ENCODE results near the gene TTC34. TPM values are rescaled to one million over a fixed set of nuclear protein-coding genes. Genes with fewer than 3 reads are reported as not detected.
"Not testable (repeated sequence)": the region's sequence is repeated elsewhere in the genome, so short reads cannot be mapped to it uniquely, and the experiment has no call there.

TTC34 gene
- total RNA-seq, 2 donors from 2014 or later: 0.48 to 2.5 TPM

DNA sequence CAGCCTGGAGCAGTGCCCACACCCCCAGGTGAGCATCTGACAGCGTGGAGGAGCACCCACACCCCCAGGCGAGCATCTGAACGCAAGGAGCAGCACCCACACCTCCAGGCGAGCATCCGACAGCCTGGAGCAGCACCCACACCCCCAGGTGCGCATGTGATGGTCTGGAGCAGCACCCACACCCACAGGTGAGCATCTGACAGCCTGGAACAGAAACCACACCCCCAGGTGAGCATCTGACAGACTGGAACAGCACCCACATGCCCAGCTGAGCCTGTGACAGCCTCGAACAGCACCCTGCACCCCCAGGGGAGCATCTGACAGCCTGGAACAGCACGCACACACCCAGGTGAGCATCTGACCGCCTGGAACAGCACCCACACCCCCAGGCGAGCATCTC is 46.9 kb downstream of the TTC34 start:
- H3K27me3 Mint-ChIP-seq; H3K4me1 Mint-ChIP-seq; H3K4me3 Mint-ChIP-seq; H3K9me3 Mint-ChIP-seq; H3K27ac Mint-ChIP-seq; ATAC-seq (replicated peaks); H3K36me3 Mint-ChIP-seq (ENCODE audit: low read depth): not testable (repeated sequence)

DNA sequence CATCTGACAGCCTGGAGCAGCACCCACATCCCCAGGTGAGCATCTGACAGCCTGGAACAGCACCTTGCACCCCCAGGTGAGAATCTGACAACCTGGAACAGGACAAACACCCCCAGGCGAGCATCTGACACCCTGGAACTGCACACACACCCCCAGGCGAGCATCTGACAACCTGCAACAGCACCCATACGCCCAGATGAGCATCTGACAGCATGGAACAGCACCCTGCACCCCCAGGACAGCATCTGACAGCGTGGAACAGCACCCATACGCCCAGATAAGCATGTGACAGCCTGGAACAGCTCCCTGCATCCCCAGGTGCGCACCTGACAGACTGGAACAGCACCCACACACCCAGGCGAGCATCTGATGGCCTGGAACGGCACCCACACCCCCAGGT is 49.0 kb downstream of the TTC34 start:
- not testable (repeated sequence) for H3K4me1 Mint-ChIP-seq; H3K36me3 Mint-ChIP-seq (ENCODE audit: low read depth); H3K27ac Mint-ChIP-seq; H3K4me3 Mint-ChIP-seq; H3K9me3 Mint-ChIP-seq; H3K27me3 Mint-ChIP-seq; ATAC-seq (replicated peaks)

DNA sequence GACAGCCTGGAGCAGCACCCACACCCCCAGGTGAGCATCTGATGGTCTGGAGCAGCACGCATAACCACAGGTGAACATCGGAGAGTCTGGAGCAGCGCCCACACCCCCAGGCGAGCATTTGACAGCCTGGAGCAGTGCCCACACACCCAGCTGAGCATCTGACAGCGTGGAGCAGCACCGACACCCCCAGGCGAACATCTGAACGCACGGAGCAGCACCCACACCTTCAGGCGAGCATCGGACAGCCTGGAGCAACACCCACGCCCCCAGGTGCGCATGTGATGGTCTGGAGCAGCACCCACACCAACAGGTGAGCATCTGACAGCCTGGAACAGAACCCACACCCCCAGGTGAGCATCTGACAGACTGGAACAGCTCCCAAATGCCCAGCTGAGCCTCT is 49.6 kb downstream of the TTC34 start:
- not testable (repeated sequence) for H3K4me3 Mint-ChIP-seq; H3K4me1 Mint-ChIP-seq; H3K27ac Mint-ChIP-seq; H3K9me3 Mint-ChIP-seq; H3K27me3 Mint-ChIP-seq; H3K36me3 Mint-ChIP-seq (ENCODE audit: low read depth); ATAC-seq (replicated peaks)

DNA sequence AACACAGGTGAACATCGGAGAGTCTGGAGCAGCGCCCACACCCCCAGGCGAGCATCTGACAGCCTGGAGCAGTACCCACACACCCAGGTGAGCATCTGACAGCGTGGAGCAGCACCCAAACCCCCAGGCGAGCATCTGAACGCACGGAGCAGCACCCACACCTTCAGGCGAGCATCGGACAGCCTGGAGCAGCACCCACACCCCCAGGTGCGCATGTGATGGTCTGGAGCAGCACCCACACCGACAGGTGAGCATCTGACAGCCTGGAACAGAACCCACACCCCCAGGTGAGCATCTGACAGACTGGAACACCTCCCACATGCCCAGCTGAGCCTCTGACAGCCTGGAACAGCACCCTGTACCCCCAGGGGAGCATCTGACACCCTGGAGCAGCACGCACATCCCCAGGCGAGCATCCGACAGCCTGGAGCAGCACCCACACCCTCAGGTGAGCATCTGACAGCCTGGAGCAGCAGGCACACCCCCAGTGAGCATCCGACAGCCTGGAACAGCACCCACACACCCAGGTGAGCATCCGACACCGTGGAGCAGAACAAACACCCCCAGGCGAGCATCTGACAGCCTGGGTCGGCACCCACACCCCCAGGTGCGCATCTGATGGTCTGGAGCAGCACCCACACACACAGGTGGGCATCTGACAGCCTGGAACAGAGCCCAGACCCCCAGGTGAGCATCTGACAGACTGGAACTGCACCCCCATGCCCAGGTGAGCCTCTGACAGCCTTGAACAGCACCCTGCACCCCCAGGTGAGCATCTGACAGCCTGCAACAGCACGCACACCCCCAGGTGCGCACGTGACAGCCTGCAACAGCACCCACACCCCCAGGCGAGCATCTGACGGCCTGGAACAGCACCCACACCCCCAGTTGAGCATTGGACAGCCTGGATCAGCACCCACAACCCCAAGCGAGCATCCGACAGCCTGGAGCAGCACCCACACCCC is 50.4 kb downstream of the TTC34 start:
- H3K9me3 Mint-ChIP-seq; ATAC-seq (replicated peaks); H3K4me3 Mint-ChIP-seq; H3K27ac Mint-ChIP-seq; H3K27me3 Mint-ChIP-seq; H3K36me3 Mint-ChIP-seq (ENCODE audit: low read depth); H3K4me1 Mint-ChIP-seq: not testable (repeated sequence)

DNA sequence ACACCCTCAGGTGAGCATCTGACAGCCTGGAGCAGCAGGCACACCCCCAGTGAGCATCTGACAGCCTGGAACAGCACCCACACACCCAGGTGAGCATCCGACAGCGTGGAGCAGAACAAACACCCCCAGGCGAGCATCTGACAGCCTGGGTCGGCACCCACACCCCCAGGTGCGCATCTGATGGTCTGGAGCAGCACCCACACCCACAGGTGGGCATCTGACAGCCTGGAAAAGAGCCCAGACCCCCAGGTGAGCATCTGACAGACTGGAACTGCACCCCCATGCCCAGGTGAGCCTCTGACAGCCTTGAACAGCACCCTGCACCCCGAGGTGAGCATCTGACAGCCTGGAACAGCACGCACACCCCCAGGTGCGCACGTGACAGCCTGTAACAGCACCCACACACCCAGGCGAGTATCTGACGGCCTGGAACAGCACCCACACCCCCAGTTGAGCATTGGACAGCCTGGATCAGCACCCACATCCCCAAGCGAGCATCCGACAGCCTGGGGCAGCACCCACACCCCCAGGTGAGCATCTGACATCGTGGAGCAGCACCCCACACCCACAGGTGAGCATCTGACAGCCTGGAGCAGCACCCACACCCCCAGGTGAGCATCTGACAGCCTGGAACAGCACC is 51.3 kb downstream of the TTC34 start:
- not testable (repeated sequence) for H3K4me3 Mint-ChIP-seq; H3K4me1 Mint-ChIP-seq; H3K27me3 Mint-ChIP-seq; H3K36me3 Mint-ChIP-seq (ENCODE audit: low read depth); H3K27ac Mint-ChIP-seq; ATAC-seq (replicated peaks); H3K9me3 Mint-ChIP-seq

DNA sequence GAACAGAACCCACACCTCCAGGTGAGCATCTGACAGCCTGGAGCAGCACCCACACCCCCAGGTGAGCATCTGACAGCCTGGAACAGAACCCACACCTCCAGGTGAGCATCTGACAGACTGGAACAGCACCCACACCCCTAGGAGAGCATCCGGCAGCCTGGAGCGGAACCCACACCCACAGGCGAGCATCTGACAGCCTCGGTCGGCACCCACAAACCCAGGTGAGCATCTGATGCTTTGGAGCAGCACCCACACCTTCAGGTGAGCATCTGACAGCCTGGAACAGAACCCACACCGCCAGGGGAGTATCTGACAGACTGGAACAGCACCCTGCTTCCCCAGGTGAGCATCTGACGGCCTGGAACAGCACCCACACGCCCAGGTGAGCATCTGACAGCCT is 52.9 kb downstream of the TTC34 start:
- not testable (repeated sequence) for H3K36me3 Mint-ChIP-seq (ENCODE audit: low read depth); ATAC-seq (replicated peaks); H3K4me3 Mint-ChIP-seq; H3K27me3 Mint-ChIP-seq; H3K4me1 Mint-ChIP-seq; H3K27ac Mint-ChIP-seq; H3K9me3 Mint-ChIP-seq

DNA sequence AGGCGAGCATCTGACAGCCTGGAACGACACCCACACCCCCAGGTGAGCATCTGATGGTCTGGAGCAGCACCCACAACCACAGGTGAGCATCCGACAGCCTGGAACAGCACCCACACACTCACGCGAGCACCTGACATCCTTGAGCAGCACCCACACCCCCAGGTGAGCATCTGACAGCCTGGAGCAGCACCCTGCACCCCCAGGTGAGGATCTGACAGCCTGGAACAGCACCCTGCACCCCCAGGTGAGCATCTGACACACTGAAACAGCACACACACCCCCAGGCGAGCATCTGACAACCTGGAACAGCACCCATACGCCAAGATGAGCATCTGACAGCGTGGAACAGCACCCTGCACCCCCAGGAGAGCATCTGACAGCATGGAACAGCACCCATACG is 106.7 kb downstream of the TTC34 start:
- H3K4me3 Mint-ChIP-seq; H3K36me3 Mint-ChIP-seq (ENCODE audit: low read depth); H3K4me1 Mint-ChIP-seq; ATAC-seq (replicated peaks); H3K27ac Mint-ChIP-seq; H3K27me3 Mint-ChIP-seq; H3K9me3 Mint-ChIP-seq: not testable (repeated sequence)

DNA sequence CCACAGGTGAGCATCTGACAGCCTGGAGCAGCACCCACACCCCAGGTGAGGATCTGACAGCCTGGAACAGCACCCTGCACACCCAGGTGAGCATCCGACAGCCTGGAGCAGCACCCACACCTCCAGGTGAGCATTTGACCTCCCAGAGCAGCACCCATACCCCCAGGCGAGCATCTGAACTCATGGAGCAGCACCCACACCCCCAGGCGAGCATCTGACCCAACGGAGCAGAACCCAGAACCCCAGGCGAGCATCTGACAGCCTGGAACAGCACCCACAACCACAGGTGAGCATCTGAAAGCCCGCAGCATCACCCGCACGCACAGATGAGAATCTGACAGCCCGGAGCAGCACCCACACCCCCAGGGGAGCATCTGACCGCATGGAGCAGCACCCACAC is 111.3 kb downstream of the TTC34 start:
- not testable (repeated sequence) for H3K4me1 Mint-ChIP-seq; H3K27me3 Mint-ChIP-seq; H3K27ac Mint-ChIP-seq; ATAC-seq (replicated peaks); H3K9me3 Mint-ChIP-seq; H3K4me3 Mint-ChIP-seq; H3K36me3 Mint-ChIP-seq (ENCODE audit: low read depth)

DNA sequence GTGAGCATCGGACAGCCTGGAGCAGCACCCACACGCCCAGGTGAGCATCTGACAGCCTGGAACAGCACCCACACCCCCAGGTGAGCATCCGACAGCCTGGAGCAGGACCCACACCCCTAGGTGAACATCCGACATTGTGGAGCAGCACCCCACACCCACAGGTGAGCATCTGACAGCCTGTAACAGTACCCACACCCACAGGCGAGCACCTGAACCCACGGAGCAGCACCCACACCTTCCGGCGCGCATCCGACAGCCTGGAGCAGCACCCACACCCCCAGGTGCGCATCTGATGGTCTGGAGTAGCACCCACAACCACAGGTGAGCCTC is 113.2 kb downstream of the TTC34 start:
- H3K4me3 Mint-ChIP-seq; H3K27ac Mint-ChIP-seq; H3K36me3 Mint-ChIP-seq (ENCODE audit: low read depth); ATAC-seq (replicated peaks); H3K4me1 Mint-ChIP-seq; H3K9me3 Mint-ChIP-seq; H3K27me3 Mint-ChIP-seq: not testable (repeated sequence)

DNA sequence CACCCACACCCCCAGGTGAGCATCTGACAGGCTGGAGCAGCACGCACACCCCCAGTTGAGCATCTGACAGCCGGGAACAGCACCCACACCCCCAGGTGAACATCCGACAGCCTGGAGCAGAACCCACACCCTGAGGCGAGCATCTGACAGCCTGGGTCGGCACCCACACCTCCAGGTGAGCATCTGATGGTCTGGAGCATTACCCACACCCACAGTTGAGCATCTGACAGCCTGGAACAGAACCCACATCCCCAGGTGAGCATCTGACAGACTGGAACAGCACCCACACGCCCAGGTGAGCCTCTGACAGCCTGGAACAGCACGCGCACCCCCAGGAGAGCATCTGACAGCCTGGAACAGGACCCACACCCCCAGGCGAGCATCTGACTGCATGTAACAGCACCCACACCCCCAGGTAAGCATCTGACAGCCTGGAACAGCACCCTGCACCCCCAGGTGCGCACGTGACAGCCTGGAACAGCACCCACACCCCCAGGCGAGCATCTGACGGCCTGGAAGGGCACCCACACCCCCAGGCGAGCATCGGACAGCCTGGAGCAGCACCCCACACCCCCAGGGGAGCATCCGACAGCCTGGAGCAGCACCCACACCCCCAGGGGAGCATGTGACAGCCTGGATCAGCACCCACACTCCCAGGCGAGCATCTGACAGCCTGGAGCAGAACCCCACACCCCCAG is 113.7 kb downstream of the TTC34 start:
- not testable (repeated sequence) for H3K4me1 Mint-ChIP-seq; H3K36me3 Mint-ChIP-seq (ENCODE audit: low read depth); H3K27me3 Mint-ChIP-seq; H3K4me3 Mint-ChIP-seq; H3K27ac Mint-ChIP-seq; H3K9me3 Mint-ChIP-seq; ATAC-seq (replicated peaks)

DNA sequence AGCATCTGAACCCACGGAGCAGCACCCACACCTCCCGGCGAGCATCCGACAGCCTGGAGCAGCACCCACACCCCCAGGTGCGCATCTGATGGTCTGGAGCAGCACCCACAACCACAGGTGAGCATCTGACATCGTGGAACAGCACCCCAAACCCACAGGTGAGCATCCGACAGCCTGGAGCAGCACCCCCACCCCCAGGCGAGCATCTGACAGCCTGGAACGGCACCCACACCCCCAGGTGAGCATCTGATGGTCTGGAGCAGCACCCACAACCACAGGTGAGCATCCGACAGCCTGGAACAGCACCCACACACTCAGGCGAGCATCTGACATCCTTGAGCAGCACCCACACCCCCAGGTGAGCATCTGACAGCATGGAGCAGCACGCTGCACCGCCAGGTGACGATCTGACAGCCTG is 114.3 kb downstream of the TTC34 start:
- H3K27me3 Mint-ChIP-seq; H3K36me3 Mint-ChIP-seq (ENCODE audit: low read depth); H3K4me3 Mint-ChIP-seq; H3K4me1 Mint-ChIP-seq; H3K9me3 Mint-ChIP-seq; ATAC-seq (replicated peaks); H3K27ac Mint-ChIP-seq: not testable (repeated sequence)

DNA sequence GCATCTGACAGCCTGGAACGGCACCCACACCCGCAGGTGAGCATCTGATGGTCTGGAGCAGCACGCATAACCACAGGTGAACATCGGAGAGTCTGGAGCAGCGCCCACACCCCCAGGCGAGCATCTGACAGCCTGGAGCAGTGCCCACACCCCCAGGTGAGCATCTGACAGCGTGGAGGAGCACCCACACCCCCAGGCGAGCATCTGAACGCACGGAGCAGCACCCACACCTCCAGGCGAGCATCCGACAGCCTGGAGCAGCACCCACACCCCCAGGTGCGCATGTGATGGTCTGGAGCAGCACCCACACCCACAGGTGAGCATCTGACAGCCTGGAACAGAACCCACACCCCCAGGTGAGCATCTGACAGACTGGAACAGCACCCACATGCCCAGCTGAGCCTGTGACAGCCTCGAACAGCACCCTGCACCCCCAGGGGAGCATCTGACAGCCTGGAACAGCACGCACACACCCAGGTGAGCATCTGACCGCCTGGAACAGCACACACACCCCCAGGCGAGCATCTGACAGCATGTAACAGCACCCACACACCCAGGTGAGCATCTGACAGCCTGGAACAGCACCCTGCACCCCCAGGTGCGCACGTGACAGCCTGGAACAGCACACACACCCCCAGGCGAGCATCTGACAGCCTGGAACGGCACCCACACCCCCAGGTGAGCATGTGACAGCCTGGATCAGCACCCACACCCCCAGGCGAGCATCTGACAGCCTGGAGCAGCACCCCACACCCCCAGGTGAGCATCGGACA is 115.2 kb downstream of the TTC34 start:
- not testable (repeated sequence) for H3K4me1 Mint-ChIP-seq; H3K27ac Mint-ChIP-seq; H3K36me3 Mint-ChIP-seq (ENCODE audit: low read depth); ATAC-seq (replicated peaks); H3K27me3 Mint-ChIP-seq; H3K4me3 Mint-ChIP-seq; H3K9me3 Mint-ChIP-seq

DNA sequence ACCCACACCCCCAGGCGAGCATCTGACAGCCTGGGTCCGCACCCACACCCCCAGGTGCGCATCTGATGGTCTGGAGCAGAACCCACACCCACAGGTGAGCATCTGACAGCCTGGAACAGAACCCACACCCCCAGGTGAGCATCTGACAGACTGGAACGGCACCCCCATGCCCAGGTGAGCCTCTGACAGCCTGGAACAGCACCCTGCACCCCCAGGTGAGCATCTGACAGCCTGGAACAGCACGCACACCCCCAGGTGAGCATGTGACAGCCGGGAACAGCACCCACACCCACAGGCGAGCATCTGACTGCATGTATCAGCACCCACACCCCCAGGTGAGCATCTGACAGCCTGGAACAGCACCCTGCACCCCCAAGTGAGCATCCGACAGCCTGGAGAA is 115.8 kb downstream of the TTC34 start:
- not testable (repeated sequence) for H3K4me1 Mint-ChIP-seq; H3K4me3 Mint-ChIP-seq; H3K27me3 Mint-ChIP-seq; H3K9me3 Mint-ChIP-seq; H3K36me3 Mint-ChIP-seq (ENCODE audit: low read depth); ATAC-seq (replicated peaks); H3K27ac Mint-ChIP-seq

DNA sequence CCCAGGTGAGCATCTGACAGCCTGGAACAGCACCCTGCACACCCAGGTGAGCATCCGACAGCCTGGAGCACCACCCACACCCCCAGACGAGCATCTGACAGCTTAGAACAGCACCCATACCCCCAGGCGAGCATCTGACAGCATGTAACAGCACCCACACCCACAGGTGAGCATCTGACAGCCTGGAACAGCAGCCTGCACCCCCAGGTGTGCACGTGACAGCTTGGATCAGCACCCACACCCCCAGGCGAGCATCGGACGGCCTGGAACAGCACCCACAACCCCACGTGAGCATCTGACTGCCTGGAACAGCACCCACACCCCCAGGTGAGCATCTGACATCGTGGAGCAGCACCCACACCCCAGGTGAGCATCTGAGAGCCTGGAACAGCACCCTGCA is 116.6 kb downstream of the TTC34 start:
- not testable (repeated sequence) for H3K36me3 Mint-ChIP-seq (ENCODE audit: low read depth); H3K4me1 Mint-ChIP-seq; ATAC-seq (replicated peaks); H3K9me3 Mint-ChIP-seq; H3K27ac Mint-ChIP-seq; H3K27me3 Mint-ChIP-seq; H3K4me3 Mint-ChIP-seq
